Heart left ventricle (tissue), 16 donors: Measurements from ENCODE around the gene IFI16. TPM values are rescaled to one million over a fixed set of nuclear protein-coding genes. Genes with fewer than 3 reads are reported as not detected.

ENCODE experiments used
- ATAC-seq, 4 donors: fragments of 200-7000 bp; cut with Tn5 transposase; one replicate each; pipeline ENCODE4 v1.9.1; 2020 to 2022; ENCODE audit warnings: moderate library complexity in 4 of 4, mild to moderate bottlenecking in 3 of 4, moderate number of reproducible peaks in 1 of 4
- DNase-seq, 5 donors: peaks; one replicate each; pipeline ENCODE4 v3.0.0-alpha.2; 2020
- H3K27ac ChIP-seq, 12 donors: fragments of 200-600 bp; sonication (generic) in 4 of 12; one replicate each; pipeline versions ENCODE4 v1.5.0 to v1.8.0; 2016 to 2022; ENCODE audit warnings: mild to moderate bottlenecking in 2 of 12
- H3K27me3 ChIP-seq, 9 donors: fragments of 200-600 bp; sonication (generic) in 2 of 9; one replicate each; pipeline versions ENCODE4 v1.5.1 to v1.8.0; 2016 to 2022; ENCODE audit warnings: mild to moderate bottlenecking in 3 of 9
- H3K36me3 ChIP-seq, 9 donors: fragments of 200-600 bp; sonication (generic) in 2 of 9; one replicate each; pipeline versions ENCODE4 v1.5.0 to v1.8.0; 2018 to 2022; ENCODE audit warnings: mild to moderate bottlenecking in 2 of 9
- H3K4me1 ChIP-seq, 12 donors: fragments of 200-600 bp; sonication (generic) in 4 of 12; one replicate each; pipeline versions ENCODE4 v1.5.0 to v1.8.0; 2016 to 2022; ENCODE audit warnings: mild to moderate bottlenecking in 3 of 12
- H3K4me3 ChIP-seq, 12 donors: fragments of 200-600 bp; sonication (generic) in 4 of 12; one replicate each; pipeline versions ENCODE4 v1.5.0 to v1.8.0; 2017 to 2022; ENCODE audit warnings: mild to moderate bottlenecking in 9 of 12, moderate library complexity in 4 of 12
- H3K9me3 ChIP-seq, 12 donors: fragments of 200-600 bp; sonication (generic) in 4 of 12; one replicate each; pipeline versions ENCODE4 v1.5.0 to v1.8.0; 2016 to 2022; ENCODE audit warnings: mild to moderate bottlenecking in 1 of 12
- POLR2A ChIP-seq, 2 donors: fragments of 450-650 bp; IDR thresholded peaks; one replicate each; pipeline ENCODE4 v1.6.1; 2017; ENCODE audit warnings: antibody characterized with exemption in 2 of 2, mild to moderate bottlenecking in 2 of 2, moderate library complexity in 2 of 2
- WGBS, 4 donors: extraction: QIAGEN DNeasy Blood & Tissue Kit in 2 of 4; methylation state at CpG; one replicate each; pipeline versions ENCODE4 v1.1.5 to v1.1.7; 2013 to 2018; 5-methylcytosine and 5-hydroxymethylcytosine counted together
- intact Hi-C, 10 donors: fragments of 100-400 bp; cut with DNase I; formaldehyde crosslinking; loops; one replicate each; pipeline versions ENCODE4 v1.11.1 to v1.14.2; 2022
- long read RNA-seq, 3 donors: library from polyadenylated mRNA; unstranded; transcript quantifications; one replicate each; pipeline ENCODE4 v2.0.0, GENCODE V29; 2020 to 2021
- polyA plus RNA-seq, 2 donors: library from polyadenylated mRNA; stranded (reverse); fragments of 200-250 nt; gene quantifications; one replicate each; pipeline ENCODE4 v1.2.3, GENCODE V29; 2013
- total RNA-seq, 9 donors: library from RNA; depleted of rRNA in 2 of 9; stranded (reverse); fragments of >200 nt in 2 of 9; fragmentation: NEBNext Ultra II Directional in 3 of 9; extraction: Animal tissue kit (Norgen Biotek cat#: 25700) in 3 of 9; gene quantifications; one replicate each; pipeline versions ENCODE4 v1.1.0 to v1.2.4, GENCODE V29; 2016 to 2023
- TF ChIP-seq, protein P1 (sequence below), 12 donors: fragments of 200-600 bp; sonication (generic) in 4 of 12; IDR thresholded peaks; one replicate each; pipeline versions ENCODE4 v1.5.0 to v1.8.0; 2018 to 2022; ENCODE audit warnings: antibody characterized with exemption in 12 of 12, mild to moderate bottlenecking in 5 of 12
- donor health status: ischemic (EF 13 %, LVEDD 7.1; RV severe dilation, severe dysfunction).
- donor health status: healthy with polysubstance abuse.
- donor health status: DM: no; HTN: yes; CAD: no.
- donor health status: DM: no; HTN: no; CAD: no.
- donor health status: ischemic (EF 25% LVEDD 6.9; RV normal size, moderate dysfunction).
- donor health status: ischemic (EF 25% LVEDD 5.7; RV mildly dilated, moderate dysfunction).
- donor health status: healthy.
- donor health status: DM: yes; HTN: yes; CAD: no.
- donor health status: ischemic (EF 35%, LVEDD 5.7; RV mildly dilated, moderate dysfunction).
- donor health status: nonischemic (EF 11% LVEDD 7.7; RV severe dilation, severe dysfunction).
- donor health status: DM: yes; HTN: yes; CAD: no.
- donor health status: PGD.
- donor health status: ischemic (EF 29% LVEDD 5.4; RV normal size, mild dysfunction).
- donor health status: nonischemic (EF 23%, LVEDD 6.1; RV moderate dilation, normal function).

Gene IFI16
- total RNA-seq, result 100 to 1,000 TPM in 1 of 9 donors, 10 to 100 TPM in 8; 19.1 to 125 (median 23.7) TPM
- polyA plus RNA-seq, result 10 to 100 TPM; 25.5 to 27.1 TPM
- long read RNA-seq, donor 1, partial matches to known transcripts, result 3 of 4 reads
- long read RNA-seq, donor 1, other reads (novel, unspliced or antisense), result 0 of 4 reads
- long read RNA-seq, donor 2, transcript IFI16-205 (11 exons, 2,704 nt), result major isoform, 8 of 22 reads
- long read RNA-seq, donor 2, partial matches to known transcripts, result 7 of 22 reads
- long read RNA-seq, donor 2, other reads (novel, unspliced or antisense), result 7 of 22 reads
- long read RNA-seq, donor 3, partial matches to known transcripts, result 3 of 7 reads
- long read RNA-seq, donor 3, other reads (novel, unspliced or antisense), result 2 of 7 reads

DNA sequence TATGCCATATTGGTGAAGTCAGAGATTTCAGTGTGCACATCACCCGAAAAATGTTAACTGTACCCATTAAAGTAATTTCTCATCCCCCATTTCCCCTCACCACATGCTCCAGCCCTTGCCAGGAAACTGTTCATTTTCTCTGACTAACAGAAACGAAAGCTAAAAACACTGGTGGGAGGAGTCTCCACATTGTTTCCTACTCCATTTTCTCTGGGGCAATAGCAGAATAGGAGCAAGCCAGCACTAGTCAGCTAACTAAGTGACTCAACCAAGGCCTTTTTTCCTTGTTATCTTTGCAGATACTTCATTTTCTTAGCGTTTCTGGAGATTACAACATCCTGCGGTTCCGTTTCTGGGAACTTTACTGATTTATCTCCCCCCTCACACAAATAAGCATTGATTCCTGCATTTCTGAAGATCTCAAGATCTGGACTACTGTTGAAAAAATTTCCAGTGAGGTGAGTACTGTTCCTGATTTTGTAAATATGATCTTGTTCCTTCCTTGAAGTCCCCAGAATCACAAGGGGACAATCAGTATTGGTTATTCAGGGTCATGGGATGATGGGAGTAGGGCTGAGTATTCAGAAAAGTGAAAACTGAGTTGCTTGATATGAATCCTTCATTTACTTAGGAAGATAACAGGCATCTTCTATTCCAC, at the start of gene IFI16:
IFI16 (plus strand) TSS at position 204 of the 658 bp plus-strand sequence. CDS start 4,774 bp downstream, outside the sequence.
- Histone ChIP-seq H3K4me3 (peak within 1 kb of the TSS; percentile 37 to 82 (median 60)), H3K27ac (peak within 1 kb of the TSS; percentile 69 to 99 (median 86)), H3K4me1 (peaks cover 0 to 68% (median 20%) of the 10 kb centered on the region in 12 donors), H3K36me3 (peaks cover 0 to 6% (median 1%) of the 10 kb centered on the region in 9 donors), H3K9me3 (no peaks in the 10 kb centered on the region), H3K27me3 (no peaks in the 10 kb centered on the region)
- ATAC-seq (peak; percentile 76 to 93 (median 92)), DNase-seq (peak in 3 of 5 donors; percentile 56 to 73 (median 63))
- 21 to 31% (median 22%) methylated on average over 5 of the region's 5 CpGs for WGBS, 4 donors
- TF ChIP-seq, protein P1, sequence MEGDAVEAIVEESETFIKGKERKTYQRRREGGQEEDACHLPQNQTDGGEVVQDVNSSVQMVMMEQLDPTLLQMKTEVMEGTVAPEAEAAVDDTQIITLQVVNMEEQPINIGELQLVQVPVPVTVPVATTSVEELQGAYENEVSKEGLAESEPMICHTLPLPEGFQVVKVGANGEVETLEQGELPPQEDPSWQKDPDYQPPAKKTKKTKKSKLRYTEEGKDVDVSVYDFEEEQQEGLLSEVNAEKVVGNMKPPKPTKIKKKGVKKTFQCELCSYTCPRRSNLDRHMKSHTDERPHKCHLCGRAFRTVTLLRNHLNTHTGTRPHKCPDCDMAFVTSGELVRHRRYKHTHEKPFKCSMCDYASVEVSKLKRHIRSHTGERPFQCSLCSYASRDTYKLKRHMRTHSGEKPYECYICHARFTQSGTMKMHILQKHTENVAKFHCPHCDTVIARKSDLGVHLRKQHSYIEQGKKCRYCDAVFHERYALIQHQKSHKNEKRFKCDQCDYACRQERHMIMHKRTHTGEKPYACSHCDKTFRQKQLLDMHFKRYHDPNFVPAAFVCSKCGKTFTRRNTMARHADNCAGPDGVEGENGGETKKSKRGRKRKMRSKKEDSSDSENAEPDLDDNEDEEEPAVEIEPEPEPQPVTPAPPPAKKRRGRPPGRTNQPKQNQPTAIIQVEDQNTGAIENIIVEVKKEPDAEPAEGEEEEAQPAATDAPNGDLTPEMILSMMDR (IDR thresholded peaks at IDR 0.05), result no peak
- peak in 1 of 2 donors; percentile 68 for TF ChIP-seq POLR2A (IDR thresholded peaks at IDR 0.05)
- intact Hi-C loops, result loop anchor here in 4 of 10 donors (5.0 to 10.0 kb wide), 4 partner anchors 55 to 915 kb away; partner anchors contain the start of gene TAGLN2 (in 1 of the 4)

DNA sequence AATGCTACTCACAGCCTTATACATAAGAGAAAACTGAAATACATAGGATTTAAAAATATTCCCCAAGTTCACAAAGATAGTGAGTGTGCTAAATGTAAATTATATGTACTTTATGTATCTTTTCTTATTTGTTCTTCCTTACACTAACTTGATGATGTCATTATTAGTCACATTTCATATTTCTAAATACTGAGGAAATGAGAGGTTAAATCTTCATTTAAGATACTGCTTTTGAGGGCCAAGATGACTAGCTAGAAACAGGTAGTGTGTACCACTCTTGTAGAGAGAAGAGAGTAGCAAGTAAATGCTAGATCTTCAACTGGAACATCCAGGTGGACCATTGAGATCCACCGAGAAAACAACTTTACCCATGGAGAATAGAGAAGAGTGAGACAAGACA, 48.5 kb upstream of the IFI16 start:
- TF ChIP-seq, protein P1 (IDR thresholded peaks at IDR 0.05), result no peak
- no peak for TF ChIP-seq POLR2A (IDR thresholded peaks at IDR 0.05)
- WGBS, 4 donors, result 93 to 99% (median 96%) methylated on average over 1 of the region's 1 CpG
- no peak for DNase-seq
- Histone ChIP-seq H3K9me3 (no peaks in the 10 kb centered on the region), H3K4me1 (no peaks in the 10 kb centered on the region), H3K27me3 (peaks cover 0 to 8% (median 0%) of the 10 kb centered on the region in 9 donors), H3K36me3 (no peaks in the 10 kb centered on the region), H3K4me3 (no peak overlapping the region), H3K27ac (no peak overlapping the region)
- intact Hi-C loops, result no loop called here
- no peak for ATAC-seq

DNA sequence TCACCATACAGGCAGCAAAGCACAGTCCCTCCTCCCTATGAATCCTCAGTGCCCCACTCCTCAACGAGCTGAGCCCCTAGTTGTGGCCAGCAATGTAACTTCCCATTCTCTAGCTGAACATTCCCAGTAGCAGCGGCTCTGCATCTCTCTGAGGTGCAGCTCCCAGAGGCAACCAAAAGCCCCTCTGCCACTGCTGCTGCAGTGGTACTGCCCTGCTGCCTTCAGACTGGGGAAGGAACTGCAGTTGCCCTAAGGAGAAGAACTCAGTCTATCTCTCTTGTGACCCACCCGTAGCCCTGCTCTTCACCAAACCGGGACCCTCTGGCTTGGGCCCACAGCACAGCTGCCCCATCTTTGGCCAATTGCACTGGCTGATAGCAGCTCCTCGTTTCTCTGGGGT, 46.7 kb upstream of the IFI16 start:
- Histone ChIP-seq H3K27ac (no peak overlapping the region), H3K27me3 (peaks cover 0 to 8% (median 0%) of the 10 kb centered on the region in 9 donors), H3K36me3 (no peaks in the 10 kb centered on the region), H3K4me1 (no peaks in the 10 kb centered on the region), H3K9me3 (no peaks in the 10 kb centered on the region), H3K4me3 (no peak overlapping the region)
- ATAC-seq (no peak), DNase-seq (no peak)
- intact Hi-C loops, result no loop called here
- 9 to 51% (median 42%) methylated on average over 3 to 5 of the region's 5 CpGs for WGBS, 4 donors
- TF ChIP-seq POLR2A (IDR thresholded peaks at IDR 0.05), result no peak
- TF ChIP-seq, protein P1 (IDR thresholded peaks at IDR 0.05), result no peak

DNA sequence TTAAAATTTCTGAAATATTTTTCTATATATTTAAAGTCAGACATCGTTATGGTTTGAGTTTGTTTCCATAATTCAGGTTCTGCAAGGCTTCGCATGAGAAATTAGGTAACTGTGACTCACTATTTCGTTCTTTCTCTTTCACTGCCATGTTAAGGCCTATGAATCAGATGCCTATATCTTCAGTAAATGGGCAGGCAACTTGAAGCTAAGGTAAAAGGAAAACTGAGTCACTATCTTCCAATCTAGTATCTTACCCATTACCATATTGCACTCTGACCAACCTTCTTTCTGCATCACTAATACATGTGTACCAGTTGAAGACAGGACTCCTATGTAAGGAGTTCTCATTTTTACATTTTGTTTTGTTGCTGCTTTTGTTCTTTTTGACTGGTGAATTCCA, 40.5 kb upstream of the IFI16 start:
- intact Hi-C loops, result no loop called here
- Histone ChIP-seq H3K4me1 (no peaks in the 10 kb centered on the region), H3K27ac (no peak overlapping the region), H3K36me3 (no peaks in the 10 kb centered on the region), H3K4me3 (no peak overlapping the region), H3K9me3 (no peaks in the 10 kb centered on the region), H3K27me3 (peaks cover 0 to 4% (median 0%) of the 10 kb centered on the region in 9 donors)
- WGBS, 4 donors, result 81 to 87% (median 83%) methylated on average over 3 of the region's 3 CpGs
- no peak for DNase-seq
- TF ChIP-seq POLR2A (IDR thresholded peaks at IDR 0.05), result no peak
- TF ChIP-seq, protein P1 (IDR thresholded peaks at IDR 0.05), result no peak
- no peak for ATAC-seq
